ENCODE results near the gene FOXN4.

FOXN4 gene

DNA sequence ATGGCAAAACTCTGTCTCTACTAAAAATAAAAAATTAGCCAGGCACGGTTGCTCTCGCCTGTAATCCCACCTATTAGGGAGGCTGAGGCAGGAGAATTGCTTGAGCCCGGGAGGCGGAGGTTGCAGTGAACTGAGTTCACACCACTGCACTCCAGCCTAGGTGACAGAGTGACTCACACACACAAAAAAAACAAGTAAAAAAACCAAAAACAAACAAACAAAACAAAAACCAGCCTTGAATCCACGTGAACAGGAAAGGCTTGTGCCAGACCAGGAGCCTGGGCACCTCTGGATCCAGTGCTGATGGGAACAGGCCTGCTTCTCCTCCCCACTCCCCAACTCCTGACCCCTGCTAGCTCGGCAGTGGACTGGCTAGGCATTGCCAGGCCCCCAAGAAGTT, 3.5 kb downstream of the FOXN4 start:
- FAIRE-seq, result no peak

DNA sequence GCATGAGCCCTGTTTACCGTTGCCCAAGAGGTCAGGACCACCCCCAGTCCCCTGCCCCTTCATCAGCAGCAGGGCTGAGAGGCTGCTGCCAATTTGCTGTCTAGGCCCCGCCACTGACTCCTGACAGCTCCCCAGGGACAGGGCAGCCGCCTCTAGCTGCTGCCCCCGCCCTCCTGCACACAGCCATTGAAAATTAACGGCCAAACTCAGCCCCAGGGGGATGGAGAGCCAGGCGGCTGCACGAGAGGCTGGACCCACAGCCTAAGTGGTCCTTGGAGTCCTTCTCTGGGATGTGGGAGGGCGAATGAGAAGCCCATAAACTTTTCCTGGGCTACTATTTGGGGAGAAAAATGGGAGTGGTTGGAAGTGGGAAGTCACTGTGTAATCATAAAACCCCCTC, 4.6 kb downstream of the FOXN4 start:
- no peak for FAIRE-seq

DNA sequence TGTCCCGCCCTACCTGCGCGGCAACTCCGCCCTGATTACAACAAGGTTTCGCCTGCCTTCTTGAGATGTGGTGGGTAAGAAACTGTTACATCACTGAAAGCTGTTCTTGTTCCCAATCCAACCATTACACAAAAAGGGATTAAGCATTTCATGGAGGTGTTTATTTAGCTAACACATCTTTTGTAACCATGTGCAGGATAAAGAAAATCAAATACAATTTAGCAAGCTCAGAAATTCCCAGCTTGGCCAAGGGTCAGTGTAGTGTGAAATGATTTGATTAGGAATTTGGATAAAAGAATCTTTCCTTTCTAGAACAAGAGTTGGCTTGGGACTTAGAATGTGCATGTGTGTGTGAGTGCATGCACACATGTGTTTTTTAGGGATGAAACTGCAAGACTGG, 6.3 kb downstream of the FOXN4 start:
- no peak for FAIRE-seq

DNA sequence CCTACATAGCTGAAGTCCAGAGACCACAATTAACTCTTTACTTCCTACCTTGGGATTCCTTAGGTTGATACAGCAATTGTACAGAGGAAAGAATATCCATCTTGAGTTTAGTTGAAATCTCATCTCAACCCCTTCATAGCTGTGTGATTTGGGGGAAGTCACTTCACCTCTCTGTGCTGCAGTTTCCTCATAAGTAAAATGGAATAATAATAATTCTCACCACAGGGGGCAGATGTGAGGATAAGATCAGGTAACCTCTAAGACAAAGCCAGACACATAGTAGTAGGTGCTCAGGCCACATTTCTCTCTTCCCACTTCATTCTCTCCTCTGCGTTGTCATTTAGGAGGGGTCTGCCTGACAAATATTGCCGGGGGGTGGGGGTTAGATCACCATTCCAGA, 6.7 kb downstream of the FOXN4 start:
- no peak for FAIRE-seq

DNA sequence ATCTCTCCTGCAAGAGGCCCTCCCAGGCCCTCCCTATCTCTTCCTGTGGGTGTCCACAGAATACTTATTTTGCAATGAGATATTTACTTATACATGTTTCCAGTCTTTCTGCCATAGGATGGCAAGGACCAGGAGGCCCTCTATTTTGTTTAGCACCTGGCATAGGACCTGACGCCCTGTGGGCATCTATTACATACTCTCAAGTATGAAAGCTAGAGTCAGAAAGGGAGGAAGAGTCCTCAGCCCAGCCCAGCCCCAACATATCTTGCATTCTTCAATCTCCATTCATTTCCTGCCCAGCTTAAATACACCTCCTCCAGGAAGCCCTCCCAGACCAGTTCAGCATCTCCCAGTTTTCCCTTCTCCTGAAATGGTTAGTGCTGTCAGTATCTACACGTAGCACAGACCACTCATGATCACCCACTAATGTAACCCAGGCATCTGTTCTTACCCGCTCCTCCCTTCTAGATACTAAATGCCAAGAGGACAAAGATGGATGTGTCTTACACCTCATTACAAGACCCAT, 7.4 kb downstream of the FOXN4 start:
- no peak for FAIRE-seq

DNA sequence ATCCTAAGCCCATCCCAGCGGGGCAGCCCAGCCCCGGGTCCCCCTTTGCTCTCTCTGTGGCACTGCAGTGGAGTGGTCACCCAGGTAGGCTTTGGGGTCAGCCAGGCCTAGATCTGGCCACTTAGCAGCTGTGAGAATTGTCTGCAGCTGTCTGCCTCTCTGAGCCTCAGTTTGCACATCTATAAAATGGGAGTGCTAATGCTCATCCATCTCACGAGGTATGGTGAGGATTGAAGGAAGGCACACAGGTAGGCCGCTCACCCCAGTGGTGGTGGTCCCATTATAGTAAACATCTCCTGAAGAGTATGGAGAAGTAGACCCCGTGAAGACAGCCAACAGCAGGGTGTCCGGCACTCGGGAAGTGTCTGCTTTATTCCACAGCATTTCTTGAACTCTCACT, 9.2 kb downstream of the FOXN4 start:
- no peak for FAIRE-seq

DNA sequence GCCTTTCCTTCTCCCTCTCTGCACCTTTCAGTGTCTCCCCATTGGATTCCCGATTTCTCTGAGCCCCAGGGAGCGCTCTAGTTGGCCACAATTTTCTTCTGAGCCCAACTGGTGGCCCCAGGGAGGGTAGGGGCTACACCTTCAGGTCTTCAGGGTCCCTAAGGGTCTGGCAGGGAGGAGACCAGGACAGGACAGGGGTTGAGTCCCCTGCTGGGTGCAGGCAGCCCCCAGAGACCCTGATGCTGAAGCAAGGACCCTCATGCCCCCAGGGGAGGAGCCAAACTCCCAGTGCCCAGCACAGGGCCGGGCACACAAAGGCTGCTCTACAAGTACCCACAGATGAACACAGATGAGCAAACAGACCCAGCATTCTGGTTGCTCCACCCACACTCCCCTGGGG, 12.7 kb downstream of the FOXN4 start:
- no peak for FAIRE-seq

DNA sequence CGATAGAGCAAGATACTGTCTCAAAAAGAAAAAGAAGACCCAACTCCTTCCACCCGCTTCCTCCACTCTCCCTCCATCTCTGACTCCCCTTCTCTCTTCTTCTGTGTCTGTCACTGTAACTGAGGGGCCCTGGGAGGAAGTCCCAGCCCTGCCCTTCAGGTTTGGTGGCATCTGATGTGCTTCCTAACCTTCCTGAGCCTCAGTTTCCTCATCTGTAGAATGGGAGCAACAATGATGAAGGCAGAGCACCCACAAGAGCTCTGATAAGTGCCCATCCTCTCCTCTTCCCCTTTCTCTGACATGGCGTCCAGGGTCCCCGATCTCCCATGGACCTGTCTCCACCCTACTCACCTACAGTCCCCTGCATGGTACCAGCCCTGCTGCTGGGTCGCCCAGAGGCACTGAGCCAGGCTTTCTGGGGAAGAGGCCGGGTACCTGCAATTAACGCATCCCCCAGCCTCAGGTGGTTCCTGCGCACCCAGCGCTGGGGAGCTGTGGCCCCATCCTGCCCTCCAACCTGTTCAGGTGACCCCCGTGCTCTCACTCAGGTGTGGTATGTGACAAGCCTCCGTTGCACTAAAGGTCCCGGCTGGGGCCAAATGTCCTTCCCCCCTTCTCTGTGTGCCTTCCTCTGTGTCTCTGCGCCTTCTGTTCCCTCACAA, 13.2 kb downstream of the FOXN4 start:
- no peak for FAIRE-seq

DNA sequence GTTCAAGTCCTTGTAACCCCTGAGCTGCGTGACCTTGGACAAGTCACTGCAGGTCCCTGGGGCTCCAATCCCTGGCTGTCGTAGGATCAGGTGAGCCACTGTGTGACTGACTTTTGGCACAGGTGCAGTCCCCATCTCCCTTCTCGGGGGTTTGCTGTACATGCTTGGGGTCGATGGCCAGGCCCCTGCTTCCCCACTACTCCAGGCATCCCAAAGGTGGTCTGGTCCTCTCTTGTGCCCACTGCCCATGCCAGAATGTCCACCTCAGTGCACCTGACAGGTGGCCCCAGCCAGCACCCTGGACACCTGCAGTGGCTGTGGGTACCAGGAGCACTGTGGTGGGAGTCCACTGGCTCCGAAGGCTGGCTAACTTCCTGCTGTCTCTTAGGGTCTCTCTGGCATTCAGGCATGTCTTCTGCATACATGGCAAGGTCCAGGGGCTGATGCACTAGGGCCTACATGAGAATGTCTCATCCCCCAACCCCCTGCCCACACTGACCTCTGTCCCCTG, 14.7 kb downstream of the FOXN4 start:
- FAIRE-seq, result no peak

DNA sequence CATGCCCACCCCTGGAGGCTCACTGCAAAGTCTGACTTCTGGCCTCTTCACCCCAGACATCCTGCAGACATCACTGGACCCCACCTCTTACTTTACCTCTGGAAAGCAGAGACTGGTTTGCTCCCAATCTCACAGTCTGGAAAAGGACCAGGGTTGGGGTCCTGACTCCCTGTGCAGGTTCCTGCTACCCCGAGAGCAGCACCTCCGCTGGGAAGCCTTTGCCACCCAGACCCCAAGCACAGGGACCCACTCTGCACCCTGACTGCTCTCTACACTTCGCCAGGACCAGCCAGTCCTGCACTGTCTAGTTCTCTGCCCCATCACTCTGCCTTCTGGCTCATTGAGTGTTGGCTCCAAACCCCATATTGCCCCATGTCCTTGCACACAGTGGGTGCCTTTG, 16.0 kb downstream of the FOXN4 start:
- no peak for FAIRE-seq

DNA sequence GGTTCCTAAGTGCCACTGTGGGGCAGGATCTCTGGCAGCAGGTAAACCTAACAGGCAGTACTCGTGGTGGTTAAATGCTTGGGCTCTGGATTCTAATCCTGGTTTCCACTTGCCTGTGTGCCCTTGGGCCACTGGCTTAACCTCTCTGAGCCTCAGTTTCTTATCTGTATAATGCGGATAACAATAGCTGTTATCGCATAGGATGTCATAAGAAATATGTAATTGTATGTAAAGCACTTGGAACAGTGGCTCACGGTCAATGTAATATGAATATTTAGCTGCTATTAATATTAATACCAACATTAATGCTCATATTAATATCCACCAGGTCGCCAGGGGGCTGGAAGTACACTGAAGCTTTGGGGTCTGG, 16.8 kb downstream of the FOXN4 start:
- no peak for FAIRE-seq

DNA sequence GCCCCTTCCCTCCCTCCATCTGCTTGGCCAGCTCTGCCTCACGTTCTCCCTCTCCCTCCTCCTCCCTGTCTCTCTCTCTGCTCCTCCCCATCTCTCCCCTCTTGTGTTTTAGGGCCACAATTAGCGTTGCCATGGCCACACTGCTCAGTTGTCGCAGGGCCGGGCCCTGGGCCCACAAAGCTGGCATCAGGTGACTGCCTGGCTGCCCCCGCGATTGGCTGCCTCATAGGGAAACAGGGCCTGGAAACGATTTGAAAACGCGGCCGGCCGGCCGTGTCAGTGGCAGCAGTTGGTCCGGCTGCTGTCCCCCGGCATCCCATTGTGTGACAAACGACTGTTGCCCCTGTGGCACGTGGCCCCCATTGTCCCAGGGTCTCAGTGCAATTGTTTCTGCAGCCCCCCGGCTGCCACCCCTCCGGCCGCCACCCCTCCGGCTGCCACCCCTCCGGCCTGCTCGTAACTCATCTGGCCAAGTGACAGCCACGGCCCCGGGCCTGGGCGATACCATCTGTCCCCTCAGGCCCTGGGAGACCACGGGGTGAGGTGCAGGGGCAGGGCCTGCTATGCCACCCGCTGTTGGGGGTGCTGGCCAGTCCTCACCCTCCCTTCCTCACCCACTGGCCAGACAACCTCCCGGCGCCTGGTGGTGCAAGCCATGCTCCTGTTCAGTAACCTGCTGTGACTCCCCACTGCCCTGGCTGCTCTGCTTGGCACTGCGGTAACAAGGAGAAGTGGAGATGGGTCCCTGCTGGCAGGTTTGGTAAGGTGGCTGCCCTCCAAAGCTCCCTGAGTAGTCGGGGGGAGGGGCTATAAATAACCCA, 17.4 kb downstream of the FOXN4 start:
- no peak for FAIRE-seq

DNA sequence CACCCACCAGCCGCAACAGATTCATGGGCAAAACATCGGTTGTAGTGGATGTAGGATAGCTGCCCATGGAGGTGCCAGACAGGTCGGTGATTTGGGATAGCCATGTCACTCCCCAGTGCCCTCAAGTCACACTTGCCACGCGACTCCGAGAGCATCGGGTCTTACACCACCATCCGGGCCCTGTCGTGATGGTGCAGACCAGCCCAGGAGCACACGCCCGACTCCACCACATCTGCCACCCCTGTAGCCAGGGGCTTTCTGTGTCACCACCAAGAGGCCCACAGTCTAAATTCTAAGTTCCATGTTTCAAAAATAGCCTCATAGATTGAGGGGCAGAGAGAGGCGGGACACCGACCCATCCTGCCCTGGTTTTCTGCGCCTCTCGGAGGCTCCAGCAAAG, 18.0 kb downstream of the FOXN4 start:
- FAIRE-seq, result no peak

DNA sequence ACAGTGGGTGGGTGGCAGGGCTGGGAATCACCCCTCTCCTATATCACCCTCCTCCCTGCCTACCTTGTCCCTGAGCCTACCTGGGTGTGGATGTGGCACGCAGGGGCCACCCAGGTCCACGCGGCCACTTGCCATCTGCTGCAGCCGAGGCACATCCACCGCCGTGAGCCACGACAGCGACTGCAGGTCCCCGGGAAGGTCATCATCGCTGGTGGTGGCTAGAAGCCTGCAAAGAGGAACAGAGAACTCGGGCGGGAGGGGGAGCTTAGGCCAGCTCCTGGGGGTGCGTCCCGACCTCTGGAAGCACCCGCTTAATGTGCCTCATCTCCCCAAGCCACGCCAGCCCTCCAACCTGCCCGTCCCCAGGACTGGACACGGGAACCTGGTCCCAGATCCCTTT, 19.0 kb downstream of the FOXN4 start:
- no peak for FAIRE-seq

DNA sequence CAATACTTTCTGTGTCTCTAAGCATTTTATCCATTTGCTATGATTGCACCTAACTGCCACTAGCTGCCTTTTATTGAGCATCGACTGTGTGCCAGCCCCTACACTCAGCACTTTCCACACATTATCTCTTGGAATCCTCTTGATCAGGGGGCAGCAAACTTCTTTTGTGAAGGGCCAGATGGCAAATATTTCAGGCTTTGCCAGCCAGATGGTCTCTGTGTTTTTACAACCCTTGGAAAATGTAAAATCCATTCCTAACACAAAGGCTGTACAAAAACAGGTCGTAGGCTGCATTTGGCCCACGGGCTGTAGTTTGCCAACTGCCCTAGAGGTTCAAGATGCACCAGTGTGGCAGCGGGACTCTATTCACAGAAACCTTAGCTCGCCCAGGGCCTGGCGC, 19.5 kb downstream of the FOXN4 start:
- FAIRE-seq, result no peak

DNA sequence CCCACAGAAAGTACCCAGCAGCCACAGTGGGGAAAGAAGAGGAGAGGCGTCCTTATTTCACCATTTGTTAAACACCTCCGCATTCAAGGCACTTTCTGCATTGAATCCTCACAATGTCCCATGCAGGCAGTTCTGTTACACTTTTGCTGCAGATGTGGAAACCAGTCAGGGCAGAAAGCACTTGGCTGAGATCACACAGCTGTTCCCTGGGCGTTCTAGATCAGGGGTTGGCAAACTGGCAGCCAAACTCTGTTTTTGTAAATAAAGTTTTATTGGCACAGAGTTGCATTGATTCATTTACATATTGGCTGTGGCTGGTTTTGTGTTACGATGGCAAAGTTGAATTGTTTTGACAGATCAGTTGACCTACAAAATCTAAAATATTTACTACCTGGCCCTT, 20.1 kb downstream of the FOXN4 start:
- no peak for FAIRE-seq

DNA sequence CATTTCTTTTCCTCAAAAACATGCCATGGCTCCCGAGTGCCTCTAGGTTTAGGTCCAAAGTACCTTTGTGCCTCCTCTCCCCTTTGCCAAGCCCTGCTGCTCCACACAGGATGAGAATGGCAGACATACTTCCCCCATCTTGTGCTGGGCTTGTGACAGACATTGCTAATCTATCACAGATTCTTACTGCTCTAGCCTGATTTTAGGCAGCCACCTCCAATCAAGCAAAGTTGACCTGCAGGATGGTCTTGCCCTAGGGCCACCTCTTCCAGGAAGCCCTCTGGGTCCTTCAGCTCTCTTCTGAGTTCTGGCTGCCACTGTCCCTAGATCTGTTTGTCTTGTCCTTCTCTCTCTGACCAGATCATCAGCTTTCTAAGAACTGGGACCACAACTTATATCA, 20.5 kb downstream of the FOXN4 start:
- no peak for FAIRE-seq

DNA sequence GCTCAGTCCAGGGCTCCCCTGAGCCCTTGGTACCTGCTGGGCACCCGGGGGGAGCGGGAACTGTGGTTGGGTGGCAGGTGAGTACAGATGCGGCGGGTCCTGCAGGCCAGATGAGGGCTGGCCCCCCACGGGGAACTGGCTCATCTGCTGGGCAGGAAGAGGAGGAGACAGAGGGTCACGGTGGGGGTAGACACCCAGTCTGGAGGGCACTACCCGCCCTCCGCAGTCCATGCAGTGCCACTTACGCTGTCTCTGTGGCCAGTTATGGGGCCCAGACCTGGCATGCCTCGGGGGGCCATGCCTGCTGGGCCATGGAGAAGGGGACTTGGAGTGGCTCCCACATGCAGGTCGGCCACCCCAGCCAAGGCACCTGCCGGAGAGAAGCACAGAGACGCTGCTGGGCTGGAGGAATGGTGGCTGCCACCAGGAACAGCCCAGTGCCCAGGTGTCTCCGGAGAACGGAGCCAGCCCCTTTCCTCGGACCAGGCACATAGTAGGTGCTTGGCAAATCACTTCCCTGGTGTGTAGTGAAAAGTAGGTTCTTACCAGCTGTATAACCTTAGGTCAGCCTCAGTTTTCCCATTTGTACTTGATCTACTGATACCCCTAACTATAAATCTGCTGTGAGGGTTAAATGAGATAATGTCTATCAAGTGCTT, 21.1 kb downstream of the FOXN4 start:
- no peak for FAIRE-seq

DNA sequence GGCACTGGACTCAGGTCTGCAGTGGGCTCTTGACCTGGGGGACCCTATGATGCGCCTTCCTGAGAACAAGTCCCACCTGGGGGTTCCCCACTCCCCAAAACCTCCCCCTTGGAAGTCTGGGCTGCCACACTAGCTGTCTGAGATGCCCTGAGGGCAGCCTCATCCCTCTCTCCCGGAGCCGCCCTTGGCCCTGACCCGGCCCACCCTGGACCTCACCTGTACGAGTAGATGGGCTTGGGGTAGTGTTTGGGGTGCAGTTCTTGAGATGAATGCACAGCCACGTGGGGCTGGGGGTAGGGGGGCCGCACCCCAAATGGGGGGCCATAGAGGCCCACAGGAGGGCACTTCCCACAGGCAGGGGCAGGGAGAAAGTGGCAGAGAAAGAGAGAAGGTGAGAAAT, 21.9 kb downstream of the FOXN4 start:
- no peak for FAIRE-seq

DNA sequence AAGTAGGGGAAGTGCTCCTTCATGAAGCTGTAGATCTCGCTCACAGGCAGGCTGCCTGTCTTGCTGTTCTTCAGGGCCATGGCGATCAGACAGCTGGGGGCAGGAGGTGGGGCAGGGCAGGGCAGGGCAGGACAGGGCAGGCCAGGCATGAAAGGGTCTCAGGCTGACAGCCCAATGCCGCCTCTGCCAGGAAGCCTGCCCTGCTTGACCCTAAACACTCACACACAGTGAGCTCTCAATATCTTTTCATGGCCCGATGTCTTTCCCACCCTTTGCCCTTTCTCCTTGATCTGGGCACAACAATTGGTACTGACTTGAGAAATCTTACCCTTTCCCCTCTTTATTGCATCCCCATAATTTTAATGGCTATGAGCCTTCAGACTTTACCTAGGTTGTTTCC, 22.4 kb downstream of the FOXN4 start:
- no peak for FAIRE-seq

DNA sequence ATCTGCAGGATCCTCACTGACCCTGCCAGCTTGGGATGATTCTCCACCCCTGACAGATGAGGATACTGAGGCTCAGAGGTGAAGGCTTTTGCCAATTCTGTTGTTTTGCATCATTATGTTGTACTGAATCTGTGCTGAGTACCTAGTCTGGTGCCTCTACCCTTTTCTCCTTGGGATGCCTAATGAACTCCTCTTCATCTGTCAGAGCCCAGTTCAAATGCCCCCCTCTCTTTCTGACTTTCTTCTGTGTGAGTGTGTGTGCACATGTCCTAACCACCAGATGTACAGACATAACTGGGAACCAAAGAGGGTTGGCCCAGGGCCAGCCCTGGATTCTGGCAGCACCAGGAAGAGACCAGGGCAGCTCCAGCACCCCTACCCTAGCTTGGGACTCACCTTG, 22.8 kb downstream of the FOXN4 start:
- FAIRE-seq, result no peak

DNA sequence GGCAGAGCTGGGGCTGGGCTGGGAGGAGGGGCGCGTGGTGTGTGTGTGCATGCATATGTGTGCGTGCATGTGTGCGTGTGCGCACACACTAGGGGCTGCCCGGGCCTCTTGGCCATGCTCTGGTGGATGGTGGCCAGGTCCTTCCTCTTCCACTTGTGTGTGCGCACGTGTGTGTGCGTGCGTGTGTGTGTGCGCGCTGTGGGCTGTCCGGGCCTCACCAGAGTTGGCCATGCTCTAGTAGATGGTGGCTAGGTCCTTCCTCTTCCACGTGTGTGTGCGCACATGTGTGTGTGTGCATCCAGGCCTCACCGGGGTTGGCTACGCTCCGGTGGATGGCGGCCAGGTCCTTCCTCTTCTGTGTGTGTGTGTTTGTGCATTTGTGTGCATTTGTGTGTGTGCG, 24.7 kb downstream of the FOXN4 start:
- no peak for FAIRE-seq

DNA sequence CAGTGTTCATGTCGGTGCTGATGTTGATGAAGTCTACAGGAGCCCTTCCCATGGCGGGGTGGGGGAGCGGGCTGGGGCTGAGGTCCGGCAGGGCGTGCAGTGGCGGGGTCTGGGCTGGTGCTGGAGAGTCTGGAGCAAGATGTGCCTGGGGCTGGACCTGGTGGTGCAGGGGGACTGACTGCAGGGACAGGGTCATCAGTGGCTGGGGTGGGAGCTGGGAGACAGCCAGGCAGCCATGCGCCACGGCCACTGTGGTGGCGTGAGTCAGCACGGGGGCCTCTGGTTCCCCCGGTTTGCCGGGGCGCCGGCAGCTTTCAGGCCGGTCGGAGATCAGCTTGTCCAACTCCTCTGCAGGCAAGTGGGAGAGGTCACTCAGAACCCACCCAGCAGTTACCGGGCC, 27.6 kb downstream of the FOXN4 start:
- FAIRE-seq, result no peak

DNA sequence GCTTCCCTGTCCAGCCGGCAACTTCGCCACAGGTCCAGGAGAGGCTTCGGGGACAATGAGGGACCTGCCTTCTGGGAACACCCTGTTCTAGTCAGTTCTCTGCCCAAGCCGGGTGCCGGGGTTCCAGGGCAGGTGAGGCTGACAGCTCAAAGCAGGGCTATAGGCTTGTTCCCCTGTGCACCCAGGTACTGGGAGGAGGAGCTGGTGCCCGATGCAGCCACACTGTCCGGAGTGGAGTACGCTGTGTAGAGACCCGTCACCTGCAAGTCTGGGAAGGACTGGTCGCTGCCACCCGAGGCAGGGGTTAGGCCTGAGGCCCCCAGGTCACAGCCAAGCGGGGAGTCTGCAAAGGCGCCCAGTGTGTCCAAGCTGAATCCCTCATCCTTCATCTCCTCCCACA, 29.6 kb downstream of the FOXN4 start:
- FAIRE-seq, result no peak

All from TTC549 (cell line).